DOHH2 (cell line): ENCODE results near the gene TBC1D14.
A peak's percentile ranks its signal among the peaks of the same experiment; 100 is the strongest.

Experiments used
- H3F3A ChIP-seq: fragments of 200-600 bp; sonication (generic), shearing (Covaris generic); 2 replicates; pipeline ENCODE4 v1.6.0; 2016; ENCODE audit warnings: antibody characterized with exemption, mild to moderate bottlenecking; ENCODE audit not compliant: control insufficient read depth, insufficient read depth
- H3K27ac ChIP-seq: fragments of 200-600 bp; sonication (generic); 2 replicates; pipeline ENCODE4 v1.5.1; 2014; ENCODE audit warnings: low read depth, mild to moderate bottlenecking, low read length, moderate library complexity
- H3K27me3 ChIP-seq: fragments of 200-600 bp; sonication (generic); 2 replicates; pipeline ENCODE4 v1.6.1; 2014; ENCODE audit warnings: mild to moderate bottlenecking, low read length, mixed read lengths; ENCODE audit not compliant: control insufficient read depth
- H3K36me3 ChIP-seq: fragments of 200-600 bp; sonication (generic); 2 replicates; pipeline ENCODE4 v1.6.1; 2014; ENCODE audit warnings: mild to moderate bottlenecking, low read length, moderate library complexity, mixed read lengths; ENCODE audit not compliant: control insufficient read depth
- H3K4me1 ChIP-seq: fragments of 200-600 bp; sonication (generic); 2 replicates; pipeline ENCODE4 v1.6.1; 2014; ENCODE audit warnings: mild to moderate bottlenecking, low read length, mixed read lengths; ENCODE audit not compliant: control insufficient read depth
- H3K4me2 ChIP-seq: fragments of 200-600 bp; sonication (generic); 2 replicates; pipeline ENCODE4 v1.6.0; 2014; ENCODE audit warnings: mild to moderate bottlenecking, low read length, moderate library complexity
- H3K4me3 ChIP-seq: fragments of 200-600 bp; sonication (generic); 2 replicates; pipeline ENCODE4 v1.5.1; 2014; ENCODE audit warnings: mild to moderate bottlenecking, low read length, mixed read lengths
- H3K79me2 ChIP-seq: fragments of 200-600 bp; sonication (generic); 2 replicates; pipeline ENCODE4 v1.6.1; 2014; ENCODE audit warnings: mild to moderate bottlenecking, low read length, mixed read lengths; ENCODE audit not compliant: control insufficient read depth
- H3K9me2 ChIP-seq: fragments of 200-600 bp; sonication (generic); replicated peaks from 2 replicates; pipeline ENCODE4 v1.6.1; 2014; ENCODE audit warnings: mild to moderate bottlenecking, low read length, mixed read lengths; ENCODE audit not compliant: control insufficient read depth
- H3K9me3 ChIP-seq: fragments of 200-600 bp; sonication (generic); 2 replicates; pipeline ENCODE4 v1.6.1; 2014; ENCODE audit warnings: antibody characterized with exemption, low read length, mixed read lengths; ENCODE audit not compliant: control insufficient read depth, insufficient read depth
- H4K20me1 ChIP-seq: fragments of 200-600 bp; sonication (generic); 2 replicates; pipeline ENCODE4 v1.6.0; 2014; ENCODE audit warnings: low read depth, mild to moderate bottlenecking, antibody characterized with exemption, low read length, moderate library complexity; ENCODE audit not compliant: control insufficient read depth, insufficient read depth
- EZH2phosphoT487 ChIP-seq: fragments of 200-600 bp; sonication (generic); IDR thresholded peaks from 2 replicates; pipeline ENCODE4 v1.6.1; 2017; ENCODE audit warnings: borderline replicate concordance, mild to moderate bottlenecking, antibody characterized with exemption, low read length, moderate library complexity, mixed read lengths
- TF ChIP-seq, protein P1 (sequence below): fragments of 200-600 bp; sonication (generic); IDR thresholded peaks from one replicate; pipeline ENCODE4 v1.5.1; 2014; ENCODE audit warnings: antibody characterized with exemption, mild to moderate bottlenecking, low read depth, low read length; ENCODE audit not compliant: poor library complexity, severe bottlenecking

The TBC1D14 gene

DNA sequence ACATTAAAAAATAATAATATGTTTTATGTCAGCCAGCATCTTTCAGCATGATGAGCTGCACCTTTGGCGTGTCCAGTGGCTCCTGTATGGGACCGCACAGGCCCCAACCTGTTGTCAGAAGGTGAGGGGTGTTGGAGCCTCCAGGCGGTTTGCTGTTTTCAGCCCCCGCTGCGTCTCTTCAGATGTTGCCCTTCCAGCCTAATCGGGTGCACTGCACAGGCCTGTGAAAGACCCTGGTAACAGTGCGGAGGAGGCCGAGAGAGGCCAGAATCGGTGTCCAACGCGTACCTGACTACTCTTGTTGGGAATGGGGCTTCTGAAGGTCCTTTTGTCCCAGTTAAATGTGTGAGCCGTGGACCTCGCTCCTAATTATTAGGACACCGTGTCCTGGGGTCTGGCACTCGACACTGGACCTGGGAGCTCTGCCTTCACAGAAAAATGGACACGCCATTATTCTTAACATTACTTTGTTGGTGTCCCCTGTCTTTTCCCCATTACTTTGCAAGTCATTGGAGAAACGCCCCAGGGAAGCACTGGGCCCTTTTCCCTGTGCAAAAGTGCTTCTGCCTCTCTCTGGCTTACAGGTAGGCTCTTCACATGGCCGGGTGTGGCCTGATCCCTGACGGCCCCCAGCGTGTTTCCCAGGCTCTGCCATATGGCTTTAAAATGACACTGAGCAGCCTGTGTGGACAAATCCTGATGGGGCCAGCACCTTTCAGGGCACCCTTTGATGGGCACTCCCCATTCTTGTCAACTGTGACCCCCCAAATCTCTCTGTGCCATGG is 51.2 kb downstream of the TBC1D14 start:
- Histone ChIP-seq H3K4me1 (peaks cover 48% of the 10 kb centered on the region), H3F3A (peaks cover 8% of the 10 kb centered on the region), H3K4me3 (no peak overlapping the region), H3K9me3 (no peaks in the 10 kb centered on the region), H3K27ac (no peak overlapping the region), H3K79me2 (peaks cover 90% of the 10 kb centered on the region), H3K27me3 (no peaks in the 10 kb centered on the region), H3K36me3 (no peaks in the 10 kb centered on the region), H3K4me2 (no peak overlapping the region), H3K9me2 (no peaks in the 10 kb centered on the region), H4K20me1 (no peaks in the 10 kb centered on the region)
- TF ChIP-seq, protein P1, sequence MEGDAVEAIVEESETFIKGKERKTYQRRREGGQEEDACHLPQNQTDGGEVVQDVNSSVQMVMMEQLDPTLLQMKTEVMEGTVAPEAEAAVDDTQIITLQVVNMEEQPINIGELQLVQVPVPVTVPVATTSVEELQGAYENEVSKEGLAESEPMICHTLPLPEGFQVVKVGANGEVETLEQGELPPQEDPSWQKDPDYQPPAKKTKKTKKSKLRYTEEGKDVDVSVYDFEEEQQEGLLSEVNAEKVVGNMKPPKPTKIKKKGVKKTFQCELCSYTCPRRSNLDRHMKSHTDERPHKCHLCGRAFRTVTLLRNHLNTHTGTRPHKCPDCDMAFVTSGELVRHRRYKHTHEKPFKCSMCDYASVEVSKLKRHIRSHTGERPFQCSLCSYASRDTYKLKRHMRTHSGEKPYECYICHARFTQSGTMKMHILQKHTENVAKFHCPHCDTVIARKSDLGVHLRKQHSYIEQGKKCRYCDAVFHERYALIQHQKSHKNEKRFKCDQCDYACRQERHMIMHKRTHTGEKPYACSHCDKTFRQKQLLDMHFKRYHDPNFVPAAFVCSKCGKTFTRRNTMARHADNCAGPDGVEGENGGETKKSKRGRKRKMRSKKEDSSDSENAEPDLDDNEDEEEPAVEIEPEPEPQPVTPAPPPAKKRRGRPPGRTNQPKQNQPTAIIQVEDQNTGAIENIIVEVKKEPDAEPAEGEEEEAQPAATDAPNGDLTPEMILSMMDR = no peak
- no peak for TF ChIP-seq EZH2phosphoT487

DNA sequence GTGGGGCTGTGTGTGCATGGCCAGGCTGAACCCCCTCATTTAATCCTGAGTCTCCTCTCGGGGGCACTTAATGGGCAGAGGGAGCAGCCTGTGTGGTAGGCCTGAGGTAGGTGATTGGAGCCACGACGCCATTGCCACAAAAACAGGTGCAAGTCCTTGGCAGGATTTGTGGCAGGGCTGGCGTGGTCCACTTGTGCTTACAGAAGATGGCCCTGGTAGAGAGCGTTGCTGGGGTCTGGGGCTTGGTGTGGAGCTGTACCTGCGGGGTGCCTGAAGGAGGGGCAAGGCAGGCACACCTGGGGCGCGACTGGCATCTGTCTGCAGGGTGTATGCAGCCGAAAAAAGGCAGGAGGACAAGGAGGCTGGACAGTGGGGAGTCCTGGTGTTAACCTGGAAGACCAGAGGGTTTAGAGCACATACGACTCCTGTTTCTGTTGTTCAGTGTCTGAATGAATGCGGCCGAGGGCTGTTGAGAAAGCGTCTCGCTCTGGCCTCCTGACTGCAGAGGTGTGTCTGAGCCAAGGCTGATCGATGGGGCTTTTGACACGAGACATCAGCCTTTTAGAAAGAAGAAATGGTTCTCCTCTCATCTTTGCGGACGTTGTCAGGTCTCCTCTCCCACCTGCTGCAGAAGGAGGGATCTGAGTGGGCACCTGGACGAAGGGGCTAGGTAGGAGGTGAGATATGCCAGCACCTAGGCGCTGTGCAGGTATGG is 52.0 kb downstream of the TBC1D14 start:
- Histone ChIP-seq H3K79me2 (peaks cover 91% of the 10 kb centered on the region), H3K4me3 (no peak overlapping the region; the same call in 1 of the 2 replicates), H3K9me2 (no peaks in the 10 kb centered on the region), H3K4me1 (peaks cover 56% of the 10 kb centered on the region), H3K36me3 (no peaks in the 10 kb centered on the region), H3K27me3 (no peaks in the 10 kb centered on the region), H3K9me3 (no peaks in the 10 kb centered on the region), H3K27ac (no peak overlapping the region), H3F3A (peaks cover 16% of the 10 kb centered on the region), H3K4me2 (peak overlapping the region; percentile 99), H4K20me1 (no peaks in the 10 kb centered on the region)
- no peak for TF ChIP-seq EZH2phosphoT487
- TF ChIP-seq, protein P1 = no peak

DNA sequence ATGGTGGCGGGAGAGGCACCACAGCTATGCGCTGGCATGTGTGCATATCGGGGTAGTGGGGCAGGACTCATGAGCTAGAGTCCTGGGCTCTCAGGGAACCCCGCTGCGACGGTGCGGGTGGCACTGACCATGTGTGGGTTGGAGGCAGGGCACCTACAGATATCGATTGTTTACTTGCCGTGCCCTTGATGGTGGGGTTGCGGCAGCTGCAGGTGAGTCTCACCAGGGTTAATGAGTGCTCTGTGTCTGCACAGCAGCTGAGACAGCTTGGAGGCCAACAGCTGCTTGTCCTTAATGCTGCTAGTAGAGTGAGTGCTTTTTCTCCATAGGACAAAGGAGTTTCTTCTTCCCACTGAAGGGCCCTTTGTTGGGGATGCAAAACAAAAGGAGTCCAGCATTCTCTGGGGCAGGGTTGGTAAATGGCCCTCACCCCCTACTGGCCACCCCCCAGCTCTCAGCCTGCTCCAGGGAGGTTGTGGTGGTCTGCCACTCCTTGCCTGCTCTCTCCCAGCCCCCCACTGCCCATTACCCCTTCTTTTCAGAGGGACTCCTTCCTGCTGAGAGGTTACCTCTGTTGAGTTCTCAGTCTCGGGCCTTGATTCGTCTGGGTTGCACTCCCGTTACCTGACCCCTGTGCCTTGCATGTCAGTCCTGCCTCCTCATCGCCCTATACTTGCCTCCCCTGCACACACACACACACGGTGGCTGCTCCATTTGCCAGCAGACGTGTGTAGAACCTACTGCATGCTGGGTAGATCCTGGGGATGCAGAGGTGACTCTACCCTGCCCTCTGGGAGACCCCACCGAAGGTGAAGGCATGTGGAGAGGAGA is 52.8 kb downstream of the TBC1D14 start:
- TF ChIP-seq, protein P1 = no peak
- TF ChIP-seq EZH2phosphoT487 = no peak
- H4K20me1 ChIP-seq = no peaks in the 10 kb centered on the region
- H3K4me2 ChIP-seq = peak overlapping the region; percentile 99
- no peaks in the 10 kb centered on the region for H3K9me3 ChIP-seq
- H3K4me3 ChIP-seq = peak overlapping the region; percentile 72
- H3K27ac ChIP-seq = peak overlapping the region; percentile 81
- no peaks in the 10 kb centered on the region for H3K9me2 ChIP-seq
- H3F3A ChIP-seq = peaks cover 21% of the 10 kb centered on the region
- peaks cover 64% of the 10 kb centered on the region for H3K4me1 ChIP-seq
- peaks cover 4% of the 10 kb centered on the region; the same call in 1 of the 2 replicates for H3K36me3 ChIP-seq
- H3K27me3 ChIP-seq = no peaks in the 10 kb centered on the region
- H3K79me2 ChIP-seq = peaks cover 86% of the 10 kb centered on the region
